ENCODE measurements around the gene RTN4RL2.

The RTN4RL2 gene

DNA sequence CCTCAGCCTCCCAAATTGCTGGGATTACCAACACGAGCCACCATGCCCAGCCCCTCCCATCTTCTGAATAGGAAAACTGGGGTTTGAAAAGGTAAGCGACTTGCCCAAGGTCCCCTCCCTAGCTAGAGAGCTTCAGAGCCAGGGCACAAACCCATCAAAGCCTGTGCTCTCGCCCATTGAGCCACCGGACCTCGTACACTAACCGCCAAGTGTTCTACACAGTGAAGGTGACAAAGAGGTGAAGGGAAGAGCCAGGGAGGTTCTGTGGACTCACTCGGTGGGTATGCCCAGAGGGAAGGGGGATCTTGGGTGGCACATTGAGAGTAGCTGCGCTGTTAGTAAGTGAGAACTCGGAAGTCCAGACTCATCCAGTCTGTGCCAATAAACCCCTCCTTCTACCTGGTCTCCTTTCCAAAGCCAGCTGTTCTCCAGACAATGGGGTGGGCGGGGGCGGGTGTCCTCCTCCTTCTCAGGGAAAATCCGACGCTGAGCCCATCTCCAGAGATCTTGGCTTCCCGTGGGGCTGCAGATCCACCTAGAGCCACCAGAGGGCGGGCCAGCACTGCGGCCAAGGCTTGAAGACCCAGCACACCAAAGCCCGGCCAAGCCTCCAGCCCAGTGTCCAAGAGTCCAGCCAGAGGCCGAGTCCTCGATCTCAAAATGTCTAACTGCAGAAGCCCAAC lies 3.2 kb upstream of the RTN4RL2 start:
- 14% methylated on average over 10 to 16 of the region's 19 CpGs for WGBS, 2 experiments (ENCODE audit: insufficient coverage in 2 of 2)
- H3K4me1 ChIP-seq (ENCODE audit: control insufficient read depth, insufficient read depth, low read length, poor library complexity, severe bottlenecking) = peaks cover 15% of the 10 kb centered on the region
- H3K27ac ChIP-seq (ENCODE audit: low read depth, low read length, severe bottlenecking) = no peak overlapping the region
- no peaks in the 10 kb centered on the region for H3K9me3 ChIP-seq (ENCODE audit: control insufficient read depth, low read length)
- no peak overlapping the region for H3K4me3 ChIP-seq (ENCODE audit: extremely low read depth, insufficient read depth, low read length, poor library complexity, severe bottlenecking)
- no peaks in the 10 kb centered on the region for H3K36me3 ChIP-seq (ENCODE audit: control insufficient read depth, insufficient read depth, low read length)

DNA sequence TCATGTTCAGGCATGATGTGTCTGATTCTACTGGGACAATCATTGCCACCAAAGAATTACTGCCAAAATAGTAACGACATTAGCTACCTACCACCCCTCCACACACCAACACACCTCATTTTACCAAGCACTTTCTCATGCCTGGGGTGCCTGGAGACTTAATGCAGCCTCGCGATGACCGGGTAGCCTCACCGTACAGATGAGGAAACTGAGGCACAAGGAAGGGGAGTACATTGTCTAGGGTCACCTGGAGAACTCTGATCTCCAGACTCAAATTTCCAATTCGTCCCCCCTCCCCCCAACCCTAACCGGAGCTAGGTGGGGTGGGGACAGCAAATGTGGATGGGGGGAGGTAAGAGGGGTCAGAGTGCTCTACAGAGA lies 2.7 kb upstream of the RTN4RL2 start:
- no peak overlapping the region for H3K27ac ChIP-seq (ENCODE audit: low read depth, low read length, severe bottlenecking)
- peaks cover 15% of the 10 kb centered on the region for H3K4me1 ChIP-seq (ENCODE audit: control insufficient read depth, insufficient read depth, low read length, poor library complexity, severe bottlenecking)
- no peak overlapping the region for H3K4me3 ChIP-seq (ENCODE audit: extremely low read depth, insufficient read depth, low read length, poor library complexity, severe bottlenecking)
- no peaks in the 10 kb centered on the region for H3K36me3 ChIP-seq (ENCODE audit: control insufficient read depth, insufficient read depth, low read length)
- H3K9me3 ChIP-seq (ENCODE audit: control insufficient read depth, low read length) = no peaks in the 10 kb centered on the region
- WGBS, 2 experiments (ENCODE audit: insufficient coverage in 2 of 2) = 0% methylated on average over 1 of the region's 7 CpGs; no CpG with 5 or more reads in 1 of the 2 experiments

DNA sequence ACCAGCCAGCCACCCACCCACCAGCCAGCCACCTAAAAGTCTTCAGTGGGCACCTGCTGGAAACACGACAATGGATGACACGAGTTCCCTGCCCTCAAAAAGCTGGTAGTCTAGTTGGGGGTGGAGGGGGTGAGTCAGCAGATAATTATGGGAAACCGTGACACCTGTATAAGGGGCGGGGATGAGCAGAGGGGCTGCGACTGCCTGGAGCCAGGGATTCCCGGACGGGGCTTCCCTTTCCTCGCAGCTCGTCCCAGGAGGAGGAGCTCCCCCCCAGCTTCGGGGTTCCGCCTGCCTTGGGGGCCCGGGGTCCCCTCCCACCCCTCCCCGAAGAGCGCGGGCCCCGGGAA lies 2.3 kb upstream of the RTN4RL2 start:
- Histone ChIP-seq H3K9me3 (ENCODE audit: control insufficient read depth, low read length) (no peaks in the 10 kb centered on the region), H3K4me3 (ENCODE audit: extremely low read depth, insufficient read depth, low read length, poor library complexity, severe bottlenecking) (no peak overlapping the region), H3K27ac (ENCODE audit: low read depth, low read length, severe bottlenecking) (no peak overlapping the region), H3K36me3 (ENCODE audit: control insufficient read depth, insufficient read depth, low read length) (no peaks in the 10 kb centered on the region), H3K4me1 (ENCODE audit: control insufficient read depth, insufficient read depth, low read length, poor library complexity, severe bottlenecking) (peaks cover 15% of the 10 kb centered on the region)
- 2 to 8% methylated on average over 5 to 15 of the region's 16 CpGs for WGBS, 2 experiments (ENCODE audit: insufficient coverage in 2 of 2)

DNA sequence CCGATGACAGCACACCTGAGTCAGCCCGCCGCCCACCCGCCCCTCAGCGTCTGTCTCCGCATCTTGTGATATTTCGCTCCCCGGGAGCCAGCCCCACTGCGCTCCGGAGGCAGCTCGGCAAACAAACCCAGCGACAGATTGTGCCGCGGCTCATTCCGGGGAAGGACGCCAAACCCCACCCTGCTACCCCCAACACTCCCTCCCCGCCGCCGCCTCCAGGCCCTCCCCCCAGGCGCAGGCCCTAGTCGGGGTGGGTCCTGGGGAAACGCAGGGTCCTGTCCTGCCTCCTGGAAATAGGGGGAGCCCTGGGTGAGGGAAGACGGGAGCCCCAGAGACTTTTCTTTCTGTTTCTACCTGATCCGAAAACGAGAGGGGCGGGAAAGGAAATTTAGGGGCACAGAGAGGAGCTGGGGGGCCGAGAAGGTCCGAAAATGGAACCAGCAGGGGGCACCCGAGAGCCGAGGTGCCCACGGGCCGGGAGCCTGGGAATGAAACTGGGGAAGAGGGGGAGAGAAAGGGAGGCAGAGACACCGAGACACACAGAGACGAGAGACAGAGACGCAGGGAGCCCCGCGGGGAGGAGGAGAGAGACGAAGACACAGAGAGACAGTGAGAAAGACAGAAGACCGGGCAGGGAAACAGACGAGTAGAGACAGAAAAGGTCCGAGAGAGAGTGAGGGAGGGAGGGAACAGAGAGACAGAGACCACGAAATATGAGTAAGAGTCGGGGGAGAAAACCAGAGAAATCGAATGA lies 1.7 kb upstream of the RTN4RL2 start:
- H3K27ac ChIP-seq (ENCODE audit: low read depth, low read length, severe bottlenecking) = no peak overlapping the region
- H3K9me3 ChIP-seq (ENCODE audit: control insufficient read depth, low read length) = no peaks in the 10 kb centered on the region
- 1% methylated on average over 21 to 33 of the region's 44 CpGs for WGBS, 2 experiments (ENCODE audit: insufficient coverage in 2 of 2)
- no peaks in the 10 kb centered on the region for H3K36me3 ChIP-seq (ENCODE audit: control insufficient read depth, insufficient read depth, low read length)
- H3K4me1 ChIP-seq (ENCODE audit: control insufficient read depth, insufficient read depth, low read length, poor library complexity, severe bottlenecking) = peaks cover 15% of the 10 kb centered on the region
- peak overlapping the region; percentile 5 for H3K4me3 ChIP-seq (ENCODE audit: extremely low read depth, insufficient read depth, low read length, poor library complexity, severe bottlenecking)

DNA sequence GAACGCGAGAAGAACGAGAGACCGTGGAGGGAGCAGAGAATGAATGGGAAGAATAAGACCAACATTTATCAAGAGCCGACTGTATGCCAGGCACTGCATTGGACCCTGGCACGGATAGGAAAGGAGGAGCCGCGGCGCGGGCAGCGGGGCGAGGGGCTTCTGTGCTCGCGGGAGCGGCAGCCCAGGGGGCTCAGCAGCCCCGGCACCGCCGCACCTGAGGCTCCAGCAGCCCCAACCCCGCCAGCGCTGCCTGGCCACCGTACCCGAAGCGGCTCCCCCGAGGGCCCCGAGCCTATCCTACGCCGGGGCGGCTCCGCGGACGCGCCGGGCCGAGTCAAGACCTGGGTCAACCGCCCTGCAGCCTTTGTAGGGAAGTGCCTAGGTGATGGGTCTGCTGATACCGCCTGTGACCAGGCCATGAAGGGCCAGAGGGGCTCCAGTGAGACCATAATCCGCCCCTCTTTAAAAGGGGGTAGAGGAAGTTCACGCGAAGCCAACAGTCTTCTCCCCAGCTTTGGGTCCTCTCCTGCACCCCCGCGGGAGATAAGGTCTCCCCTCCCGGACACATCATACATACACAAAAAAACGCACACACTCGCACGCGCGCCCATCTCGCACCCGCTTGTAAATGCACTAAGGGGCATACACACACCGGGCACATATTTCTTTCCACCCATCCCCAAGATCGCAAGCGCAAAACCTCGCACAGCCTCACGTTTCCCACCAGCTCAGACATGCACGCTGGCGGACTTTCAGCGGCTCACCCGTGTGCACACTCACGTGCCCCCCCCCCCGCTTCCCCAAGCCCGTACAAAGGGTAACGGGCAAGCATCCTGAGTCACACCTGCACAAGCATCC lies 935 bp upstream of the RTN4RL2 start:
- no peaks in the 10 kb centered on the region for H3K9me3 ChIP-seq (ENCODE audit: control insufficient read depth, low read length)
- H3K36me3 ChIP-seq (ENCODE audit: control insufficient read depth, insufficient read depth, low read length) = no peaks in the 10 kb centered on the region

DNA sequence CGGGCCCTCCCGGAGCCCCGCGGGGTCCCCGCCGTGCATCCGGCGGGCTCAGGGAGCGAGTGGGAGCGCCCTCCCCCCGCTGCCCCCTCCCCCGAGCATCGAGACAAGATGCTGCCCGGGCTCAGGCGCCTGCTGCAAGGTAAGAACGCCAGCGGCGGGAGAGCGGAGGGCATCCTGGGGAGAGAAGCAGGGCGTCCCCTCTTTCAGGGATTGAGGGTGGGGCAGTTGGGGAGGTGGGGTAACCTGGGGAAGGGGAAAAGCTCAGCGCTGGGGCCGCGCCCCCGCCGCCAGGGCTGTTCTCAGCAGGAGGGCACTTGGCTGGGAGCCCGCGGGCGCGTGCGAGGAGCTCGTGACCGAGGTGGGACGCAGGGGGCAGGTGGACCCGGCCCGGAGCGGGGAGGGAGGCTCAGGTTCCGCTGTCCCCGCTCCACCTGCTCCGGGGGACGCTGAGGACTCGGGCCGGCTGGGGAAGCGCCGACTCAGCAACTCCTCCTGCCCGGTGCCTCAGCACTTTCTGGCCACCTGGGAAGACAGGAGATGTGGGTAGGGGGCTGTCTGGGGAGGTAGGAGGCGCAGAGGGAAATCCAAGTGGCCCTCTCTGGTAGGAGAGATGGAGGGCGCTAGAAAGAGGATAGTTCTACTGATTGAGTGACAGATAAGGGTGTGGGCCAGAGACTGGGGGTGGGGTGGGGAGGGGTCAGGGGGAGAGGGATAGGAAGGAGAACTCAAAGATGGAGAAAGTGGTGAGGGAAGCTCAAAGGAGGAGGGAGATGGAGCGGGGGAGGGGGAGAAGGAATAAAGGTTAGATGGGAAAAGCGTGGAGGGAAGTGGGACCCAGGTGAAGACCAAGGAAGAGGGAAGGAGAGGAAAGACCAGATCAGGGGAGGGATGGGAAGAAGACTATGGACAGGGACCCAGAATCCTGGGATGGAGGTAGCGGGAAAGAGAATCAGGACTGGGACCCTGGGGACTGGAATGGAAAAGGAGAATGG lies 726 bp downstream of the RTN4RL2 start:
- Histone ChIP-seq H3K4me3 (ENCODE audit: extremely low read depth, insufficient read depth, low read length, poor library complexity, severe bottlenecking) (peak overlapping the region; percentile 29), H3K27ac (ENCODE audit: low read depth, low read length, severe bottlenecking) (no peak overlapping the region), H3K4me1 (ENCODE audit: control insufficient read depth, insufficient read depth, low read length, poor library complexity, severe bottlenecking) (peaks cover 15% of the 10 kb centered on the region), H3K36me3 (ENCODE audit: control insufficient read depth, insufficient read depth, low read length) (no peaks in the 10 kb centered on the region), H3K9me3 (ENCODE audit: control insufficient read depth, low read length) (no peaks in the 10 kb centered on the region)
- 3 to 5% methylated on average over 30 to 39 of the region's 50 CpGs for WGBS, 2 experiments (ENCODE audit: insufficient coverage in 2 of 2)

More for the DNA sequence above, 935 bp upstream of the RTN4RL2 start:
- Histone ChIP-seq H3K4me3 (ENCODE audit: extremely low read depth, insufficient read depth, low read length, poor library complexity, severe bottlenecking) (peak overlapping the region; percentile 29), H3K4me1 (ENCODE audit: control insufficient read depth, insufficient read depth, low read length, poor library complexity, severe bottlenecking) (peaks cover 15% of the 10 kb centered on the region), H3K27ac (ENCODE audit: low read depth, low read length, severe bottlenecking) (no peak overlapping the region)
- 1% methylated on average over 53 to 54 of the region's 62 CpGs for WGBS, 2 experiments (ENCODE audit: insufficient coverage in 2 of 2)

DNA sequence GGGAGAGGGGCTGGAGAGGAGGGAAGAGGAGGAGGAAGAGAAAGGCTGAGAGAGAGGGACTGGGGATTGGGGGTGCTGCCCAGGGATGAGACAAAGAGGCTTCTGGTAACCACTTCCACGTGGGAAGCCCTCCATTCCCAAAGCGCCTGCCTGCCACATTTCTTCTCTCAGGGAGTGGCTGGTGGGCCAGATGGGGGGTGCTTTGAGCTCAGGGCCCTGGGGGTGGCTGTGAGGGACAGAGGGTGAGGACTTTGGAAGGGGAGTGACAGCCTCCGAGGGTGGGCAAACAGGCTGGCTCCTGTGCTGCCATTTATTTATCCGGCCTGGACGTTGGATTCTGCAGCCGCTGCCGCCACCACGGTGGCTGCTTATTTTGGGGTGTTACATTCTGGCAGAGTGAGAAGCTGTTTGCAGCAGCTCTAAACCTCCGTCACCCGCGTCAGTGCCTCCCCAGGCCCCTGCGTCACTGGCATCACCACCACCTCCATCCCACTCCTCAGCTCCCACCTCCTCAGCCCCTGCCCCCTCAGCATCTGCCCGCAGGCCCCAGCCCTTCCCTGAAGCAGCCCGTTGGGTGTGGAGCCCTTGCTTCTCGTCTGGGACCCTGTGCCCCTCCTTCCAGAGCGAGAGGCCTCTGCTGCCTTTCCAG lies 1.6 kb downstream of the RTN4RL2 start:
- Histone ChIP-seq H3K4me1 (ENCODE audit: control insufficient read depth, insufficient read depth, low read length, poor library complexity, severe bottlenecking) (peaks cover 15% of the 10 kb centered on the region), H3K36me3 (ENCODE audit: control insufficient read depth, insufficient read depth, low read length) (no peaks in the 10 kb centered on the region), H3K9me3 (ENCODE audit: control insufficient read depth, low read length) (no peaks in the 10 kb centered on the region), H3K27ac (ENCODE audit: low read depth, low read length, severe bottlenecking) (no peak overlapping the region), H3K4me3 (ENCODE audit: extremely low read depth, insufficient read depth, low read length, poor library complexity, severe bottlenecking) (no peak overlapping the region)
- WGBS, 2 experiments (ENCODE audit: insufficient coverage in 2 of 2) = 66 to 71% methylated on average over 16 of the region's 16 CpGs

DNA sequence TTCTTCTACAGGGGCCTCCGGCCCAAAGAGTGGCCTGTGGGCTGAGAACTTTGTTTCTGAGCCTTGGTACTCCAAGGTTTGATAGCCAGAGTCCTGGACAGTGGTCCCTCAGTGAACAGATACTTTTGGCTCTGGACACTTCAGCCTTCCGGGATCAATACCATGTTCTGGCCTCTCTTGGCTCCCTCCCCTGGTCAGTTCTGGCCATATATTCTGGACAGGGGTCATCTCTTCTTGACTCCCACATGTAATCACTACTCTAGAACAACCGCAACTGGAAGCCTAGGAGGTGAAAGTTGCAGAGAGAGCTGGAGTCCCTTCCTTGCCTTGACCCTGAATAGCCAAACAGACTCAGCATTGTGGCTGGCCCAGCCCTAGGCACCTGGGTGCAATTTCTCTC lies 2.3 kb downstream of the RTN4RL2 start:
- Histone ChIP-seq H3K4me1 (ENCODE audit: control insufficient read depth, insufficient read depth, low read length, poor library complexity, severe bottlenecking) (peaks cover 13% of the 10 kb centered on the region), H3K27ac (ENCODE audit: low read depth, low read length, severe bottlenecking) (no peak overlapping the region), H3K36me3 (ENCODE audit: control insufficient read depth, insufficient read depth, low read length) (no peaks in the 10 kb centered on the region), H3K9me3 (ENCODE audit: control insufficient read depth, low read length) (no peaks in the 10 kb centered on the region), H3K4me3 (ENCODE audit: extremely low read depth, insufficient read depth, low read length, poor library complexity, severe bottlenecking) (no peak overlapping the region)
- 91 to 92% methylated on average over 2 to 3 of the region's 3 CpGs for WGBS, 2 experiments (ENCODE audit: insufficient coverage in 2 of 2)

DNA sequence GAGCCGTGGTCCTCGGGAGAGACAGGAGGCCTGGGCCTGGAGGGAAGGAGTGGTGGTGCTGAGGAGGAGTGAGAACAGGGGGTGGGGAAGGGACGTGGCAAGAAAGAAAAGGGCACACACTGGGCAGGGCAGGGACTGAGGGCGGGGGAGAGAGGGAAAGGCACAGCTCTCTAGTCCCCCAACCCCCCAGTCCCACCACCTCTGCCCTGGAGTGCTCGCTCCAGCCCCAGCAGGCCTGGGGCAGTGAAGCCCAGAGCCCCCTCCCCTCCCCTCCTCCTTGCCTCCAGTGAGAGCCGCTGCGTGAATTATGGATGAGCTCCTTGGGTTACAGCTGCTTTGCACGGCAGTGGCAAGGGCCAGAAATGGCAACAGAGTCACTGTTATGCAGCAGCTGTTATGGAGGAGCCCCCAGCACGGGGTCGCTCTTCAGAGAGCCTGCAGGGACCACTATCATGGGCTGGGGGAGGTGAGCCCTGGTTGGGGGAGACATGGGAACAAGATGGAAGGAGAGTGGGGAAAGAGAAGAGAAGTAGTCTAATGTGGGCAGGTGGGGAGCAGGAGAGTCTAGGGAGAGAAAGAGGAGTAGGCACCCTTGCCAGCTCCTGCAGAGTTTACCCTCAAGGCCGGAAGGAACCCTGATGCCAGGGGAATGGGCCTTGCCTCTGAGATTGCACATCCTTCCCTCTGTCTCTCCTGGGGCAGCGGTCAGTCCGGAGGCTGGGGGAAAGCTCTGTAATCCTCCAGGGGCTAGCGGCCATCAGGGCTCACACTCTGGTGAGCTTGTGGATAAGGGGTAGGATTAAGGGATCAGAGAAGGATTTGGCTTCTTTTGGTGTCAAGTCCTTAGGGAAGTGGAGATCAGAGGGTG lies 3.6 kb downstream of the RTN4RL2 start:
- no peak overlapping the region for H3K27ac ChIP-seq (ENCODE audit: low read depth, low read length, severe bottlenecking)
- no peak overlapping the region for H3K4me3 ChIP-seq (ENCODE audit: extremely low read depth, insufficient read depth, low read length, poor library complexity, severe bottlenecking)
- H3K9me3 ChIP-seq (ENCODE audit: control insufficient read depth, low read length) = no peaks in the 10 kb centered on the region
- H3K4me1 ChIP-seq (ENCODE audit: control insufficient read depth, insufficient read depth, low read length, poor library complexity, severe bottlenecking) = peaks cover 9% of the 10 kb centered on the region
- H3K36me3 ChIP-seq (ENCODE audit: control insufficient read depth, insufficient read depth, low read length) = no peaks in the 10 kb centered on the region
- WGBS, 2 experiments (ENCODE audit: insufficient coverage in 2 of 2) = 39 to 45% methylated on average over 9 to 11 of the region's 14 CpGs
